ENCODE measurements around the gene WNK1. TPM values are rescaled to one million over a fixed set of nuclear protein-coding genes. Genes with fewer than 3 reads are reported as not detected.

The WNK1 gene
- polyA plus RNA-seq, 1 donor (not counting 4 experiments of a cell fraction or from before 2014, with no cell fraction given): 72.3 TPM

GRCh38 chr12:846421-846820 lies 94.0 kb downstream of the WNK1 start:
- Histone ChIP-seq H3K4me2 (ENCODE audit: control insufficient read depth, extremely low read depth, insufficient read depth, low read depth, low read length) (no peak overlapping the region), H3K36me3 (ENCODE audit: control insufficient read depth in 2 of 2, extremely low read depth in 1 of 2, insufficient read depth in 2 of 2, low read length in 2 of 2) (peaks cover 0 to 2% of the 10 kb centered on the region in 2 experiments), H3K79me2 (ENCODE audit: control insufficient read depth, insufficient read depth, low read length) (peaks cover 34% of the 10 kb centered on the region), H4K20me1 (ENCODE audit: control insufficient read depth, extremely low read depth, insufficient read depth, low read length) (no peaks in the 10 kb centered on the region), H3K9me1 (ENCODE audit: control insufficient read depth, extremely low read depth, insufficient read depth, low read length) (no peaks in the 10 kb centered on the region), H3K4me1 (ENCODE audit: control insufficient read depth, extremely low read depth, insufficient read depth, low read length) (peaks cover 36% of the 10 kb centered on the region), H3K4me3 (ENCODE audit: control insufficient read depth in 2 of 3, extremely low read depth in 1 of 3, insufficient read depth in 2 of 3, low read depth in 1 of 3, low read length in 3 of 3) (no peak overlapping the region), H2AFZ (ENCODE audit: control insufficient read depth, low read length) (no peak overlapping the region), H3K27ac (ENCODE audit: control insufficient read depth, insufficient read depth, low read length) (peak overlapping the region; percentile 10), H3K9me3 (ENCODE audit: control insufficient read depth, low read depth, low read length) (no peaks in the 10 kb centered on the region), H3K9ac (ENCODE audit: control insufficient read depth, extremely low read depth, insufficient read depth, low read length) (no peak overlapping the region), H3K27me3 (ENCODE audit: control insufficient read depth, extremely low read depth, insufficient read depth, low read length) (no peaks in the 10 kb centered on the region)
- DNase-seq (ENCODE audit: low read depth, low spot score): no peak
- dilution Hi-C loops (cut with MboI; ENCODE audit: extremely low pct_ligation_motif_present, low sequenced_read_pairs): no loop called here
- no peak for FAIRE-seq
- TF ChIP-seq CTCF (optimal IDR thresholded peaks at IDR 0.05 in 1 of 3, IDR thresholded peaks at IDR 0.05 in 1 of 3, conservative IDR thresholded peaks at IDR 0.05 in 1 of 3; ENCODE audit: extremely low read depth in 1 of 3, insufficient read depth in 2 of 3, low read length in 3 of 3) (no peak), EZH2 (IDR thresholded peaks at IDR 0.05; ENCODE audit: low read length) (no peak)

GRCh38 chr12:848173-848865 lies 95.9 kb downstream of the WNK1 start:
- H3K36me3 ChIP-seq (ENCODE audit: control insufficient read depth in 2 of 2, extremely low read depth in 1 of 2, insufficient read depth in 2 of 2, low read length in 2 of 2): no peaks in the 10 kb centered on the region
- no peak for FAIRE-seq
- dilution Hi-C loops (cut with MboI; ENCODE audit: extremely low pct_ligation_motif_present, low sequenced_read_pairs): no loop called here
- peak overlapping the region; percentile 74 for H3K27ac ChIP-seq (ENCODE audit: control insufficient read depth, insufficient read depth, low read length)
- peak overlapping the region; percentile 0 for H3K9ac ChIP-seq (ENCODE audit: control insufficient read depth, extremely low read depth, insufficient read depth, low read length)
- no peak overlapping the region for H3K4me3 ChIP-seq (ENCODE audit: control insufficient read depth in 2 of 3, extremely low read depth in 1 of 3, insufficient read depth in 2 of 3, low read depth in 1 of 3, low read length in 3 of 3)
- H3K9me3 ChIP-seq (ENCODE audit: control insufficient read depth, low read depth, low read length): no peaks in the 10 kb centered on the region
- no peak overlapping the region for H2AFZ ChIP-seq (ENCODE audit: control insufficient read depth, low read length)
- H3K9me1 ChIP-seq (ENCODE audit: control insufficient read depth, extremely low read depth, insufficient read depth, low read length): no peaks in the 10 kb centered on the region
- DNase-seq (ENCODE audit: low read depth, low spot score): no peak
- no peaks in the 10 kb centered on the region for H3K27me3 ChIP-seq (ENCODE audit: control insufficient read depth, extremely low read depth, insufficient read depth, low read length)
- H4K20me1 ChIP-seq (ENCODE audit: control insufficient read depth, extremely low read depth, insufficient read depth, low read length): no peaks in the 10 kb centered on the region
- TF ChIP-seq EZH2 (IDR thresholded peaks at IDR 0.05; ENCODE audit: low read length) (no peak), CTCF (optimal IDR thresholded peaks at IDR 0.05 in 1 of 3, IDR thresholded peaks at IDR 0.05 in 1 of 3, conservative IDR thresholded peaks at IDR 0.05 in 1 of 3; ENCODE audit: extremely low read depth in 1 of 3, insufficient read depth in 2 of 3, low read length in 3 of 3) (no peak)
- peak overlapping the region; percentile 27 for H3K4me2 ChIP-seq (ENCODE audit: control insufficient read depth, extremely low read depth, insufficient read depth, low read depth, low read length)
- H3K79me2 ChIP-seq (ENCODE audit: control insufficient read depth, insufficient read depth, low read length): peaks cover 43% of the 10 kb centered on the region
- H3K4me1 ChIP-seq (ENCODE audit: control insufficient read depth, extremely low read depth, insufficient read depth, low read length): peaks cover 50% of the 10 kb centered on the region

All from keratinocyte (primary cell).